Stomach (tissue), 9 donors: ENCODE results near the gene NUP62. TPM values are rescaled to one million over a fixed set of nuclear protein-coding genes. Genes with fewer than 3 reads are reported as not detected.
A peak's percentile ranks its signal among the peaks of the same experiment; 100 is the strongest.

ENCODE experiments used
- DNase-seq, 2 donors: peaks; one replicate each; pipeline versions ENCODE4 v3.0.0 to v3.0.0-alpha.2; 2013 to 2019
- H3K27ac ChIP-seq, 5 donors: fragments of 200-600 bp in 4 of 5; sonication (generic) in 4 of 5; one replicate each; pipeline ENCODE4 v1.5.1; 2013 to 2019; ENCODE audit warnings: mild to moderate bottlenecking in 1 of 5, moderate library complexity in 1 of 5
- H3K27me3 ChIP-seq, 3 donors: fragments of 200-600 bp; sonication (generic); one replicate each; pipeline ENCODE4 v1.5.1; 2017 to 2019; ENCODE audit warnings: mixed run types in 1 of 3
- H3K36me3 ChIP-seq, 4 donors: fragments of 200-600 bp; sonication (generic); 1 replicate in 3 of 4; 2 replicates in 1 of 4; pipeline ENCODE4 v1.5.1; 2016 to 2019
- H3K4me1 ChIP-seq, 4 donors: fragments of 200-600 bp; sonication (generic); one replicate each; pipeline ENCODE4 v1.5.1; 2016 to 2019
- H3K4me3 ChIP-seq, 4 donors: fragments of 200-600 bp; sonication (generic) in 3 of 4; one replicate each; pipeline ENCODE4 v1.5.1; 2016 to 2019; ENCODE audit warnings: mild to moderate bottlenecking in 1 of 4
- H3K9me3 ChIP-seq, 4 donors: fragments of 200-600 bp; sonication (generic); one replicate each; pipeline ENCODE4 v1.5.1; 2016 to 2019
- CTCF ChIP-seq, 7 experiments: fragments of 450-650 bp in 4 of 7; fragments of 200-600 bp in 3 of 7; sonication (generic) in 3 of 7; IDR thresholded peaks; one replicate each; pipeline ENCODE4 v1.5.1; 2016 to 2019; ENCODE audit warnings: antibody characterized with exemption in 7 of 7, control low read depth in 2 of 7, mild to moderate bottlenecking in 1 of 7
- EP300 ChIP-seq: sonication (generic); formaldehyde crosslinking; IDR thresholded peaks from one replicate; pipeline ENCODE4 v1.6.1; 2017; ENCODE audit warnings: antibody characterized with exemption
- POLR2A ChIP-seq, 4 donors: fragments of 450-650 bp; IDR thresholded peaks; one replicate each; pipeline ENCODE4 v1.6.1; 2016; ENCODE audit warnings: antibody characterized with exemption in 4 of 4, control low read depth in 2 of 4, mild to moderate bottlenecking in 1 of 4, moderate library complexity in 1 of 4
- POLR2AphosphoS5 ChIP-seq, 3 donors: sonication (generic); formaldehyde crosslinking; IDR thresholded peaks; one replicate each; pipeline ENCODE4 v1.6.1; 2016; ENCODE audit warnings: antibody characterized with exemption in 3 of 3
- WGBS, 5 donors: extraction: QIAGEN DNeasy Blood & Tissue Kit in 3 of 5; methylation state at CpG; one replicate each; pipeline versions ENCODE4 v1.1.5 to v1.1.7; 2013 to 2018; 5-methylcytosine and 5-hydroxymethylcytosine counted together
- intact Hi-C: fragments of 100-400 bp; cut with DNase I; formaldehyde crosslinking; loops from one replicate; pipeline ENCODE4 v1.15.1; 2023; ENCODE audit warnings: low total_unique reads
- polyA plus RNA-seq, 3 donors: library from polyadenylated mRNA; stranded (reverse); fragments of 200-250 nt; gene quantifications; one replicate each; pipeline ENCODE4 v1.2.3, GENCODE V29; 2013
- total RNA-seq, 5 donors: library from RNA; depleted of rRNA; stranded (reverse); fragments of >200 nt; gene quantifications; one replicate each; pipeline versions ENCODE4 v1.1.0 to v1.2.3, GENCODE V29; 2014 to 2016
- donor health status: healthy with polysubstance abuse.
- donor health status: Bipolar disorder and iron deficiency.
- donor health status: healthy.

NUP62 gene
- total and polyA plus RNA-seq, 8 donors = 5.3 to 58.0 (median 15.2) TPM

- no peak for TF ChIP-seq POLR2AphosphoS5 (IDR thresholded peaks at IDR 0.05)
- TF ChIP-seq EP300 = no peak
- no peak for TF ChIP-seq CTCF (IDR thresholded peaks at IDR 0.05)
- no peak for TF ChIP-seq POLR2A (IDR thresholded peaks at IDR 0.05)
- DNase-seq = no peak
- no peaks in the 10 kb centered on the region for H3K36me3 ChIP-seq
- intact Hi-C loops = no loop called here
- 91 to 93% (median 92%) methylated on average over 18 of the region's 18 CpGs for WGBS, 5 donors
- peaks cover 0 to 41% (median 16%) of the 10 kb centered on the region in 3 donors for H3K27me3 ChIP-seq
- H3K9me3 ChIP-seq = no peaks in the 10 kb centered on the region
- H3K4me3 ChIP-seq = no peak overlapping the region
- H3K27ac ChIP-seq = no peak overlapping the region
- H3K4me1 ChIP-seq = peaks cover 19 to 37% (median 30%) of the 10 kb centered on the region in 4 donors
Measured at GRCh38 chr19:49894011-49894664, 35.2 kb downstream of the NUP62 start.

GRCh38 chr19:49892716-49893115 lies 36.6 kb downstream of the NUP62 start:
- peaks cover 0 to 14% (median 14%) of the 10 kb centered on the region in 4 donors for H3K36me3 ChIP-seq
- 76 to 92% (median 88%) methylated on average over 1 of the region's 1 CpG for WGBS, 5 donors
- no peak for DNase-seq
- H3K4me3 ChIP-seq = no peak overlapping the region
- H3K4me1 ChIP-seq = peaks cover 14 to 31% (median 26%) of the 10 kb centered on the region in 4 donors
- peaks cover 0 to 40% (median 16%) of the 10 kb centered on the region in 3 donors for H3K27me3 ChIP-seq
- intact Hi-C loops = no loop called here
- TF ChIP-seq POLR2A (IDR thresholded peaks at IDR 0.05) (no peak), CTCF (IDR thresholded peaks at IDR 0.05) (no peak), POLR2AphosphoS5 (IDR thresholded peaks at IDR 0.05) (no peak), EP300 (no peak)
- H3K27ac ChIP-seq = no peak overlapping the region
- H3K9me3 ChIP-seq = no peaks in the 10 kb centered on the region

- peaks cover 6 to 27% (median 16%) of the 10 kb centered on the region in 4 donors for H3K4me1 ChIP-seq
- H3K27me3 ChIP-seq = peaks cover 0 to 35% (median 16%) of the 10 kb centered on the region in 3 donors
- intact Hi-C loops = no loop called here
- DNase-seq = no peak
- H3K9me3 ChIP-seq = no peaks in the 10 kb centered on the region
- H3K27ac ChIP-seq = no peak overlapping the region
- TF ChIP-seq EP300 (no peak), CTCF (IDR thresholded peaks at IDR 0.05) (no peak), POLR2AphosphoS5 (IDR thresholded peaks at IDR 0.05) (no peak), POLR2A (IDR thresholded peaks at IDR 0.05) (no peak)
- WGBS, 5 donors = 82 to 88% (median 85%) methylated on average over 17 of the region's 17 CpGs
- H3K36me3 ChIP-seq = peaks cover 0 to 27% (median 25%) of the 10 kb centered on the region in 4 donors
- no peak overlapping the region for H3K4me3 ChIP-seq
Measured at GRCh38 chr19:49891393-49891792, 37.9 kb downstream of the NUP62 start.

GRCh38 chr19:49890349-49891311 lies 38.7 kb downstream of the NUP62 start:
- DNase-seq = peak; percentile 57 to 78
- intact Hi-C loops = no loop called here

More at GRCh38 chr19:49890349-49891311, 38.7 kb downstream of the NUP62 start:
- Histone ChIP-seq H3K4me3 (peak overlapping the region; percentile 31 to 48 (median 36)), H3K27me3 (peaks cover 0 to 35% (median 16%) of the 10 kb centered on the region in 3 donors), H3K27ac (peak overlapping the region in 1 of 5 donors; percentile 15), H3K36me3 (peaks cover 2 to 35% (median 33%) of the 10 kb centered on the region in 4 donors), H3K4me1 (peaks cover 6 to 27% (median 16%) of the 10 kb centered on the region in 4 donors), H3K9me3 (no peaks in the 10 kb centered on the region)
- 9 to 24% (median 12%) methylated on average over 28 to 69 of the region's 69 CpGs for WGBS, 5 donors
- TF ChIP-seq POLR2AphosphoS5 (IDR thresholded peaks at IDR 0.05) (no peak), CTCF (IDR thresholded peaks at IDR 0.05) (peak in 1 of 7 experiments; percentile 16)
